ENCODE results near the gene SRP9. TPM values are rescaled to one million over a fixed set of nuclear protein-coding genes. Genes with fewer than 3 reads are reported as not detected.
A peak's percentile ranks its signal among the peaks of the same experiment; 100 is the strongest.

The SRP9 gene
- total and polyA plus RNA-seq, 12 donors, result 144 to 521 (median 293) TPM

GRCh38 chr1:225815526-225816178 is 38.0 kb downstream of the SRP9 start:
- Histone ChIP-seq H3K36me3 (replicated peaks in 1 of 2) (no peaks in the 10 kb centered on the region), H3K4me3 (no peak overlapping the region), H3K27me3 (no peaks in the 10 kb centered on the region), H3K27ac (peak overlapping the region; percentile 94 to 98 (median 97)), H3K9me3 (replicated peaks in 1 of 3) (no peaks in the 10 kb centered on the region), H3K4me1 (replicated peaks in 1 of 2) (peaks cover 88 to 93% of the 10 kb centered on the region in 2 donors)
- WGBS, 4 donors, result 75 to 86% (median 83%) methylated on average over 15 to 17 of the region's 17 CpGs
- DNase-seq, result peak in 2 of 7 donors; percentile 17 to 27
- TF ChIP-seq CTCF (IDR thresholded peaks at IDR 0.05) (no peak), POLR2A (IDR thresholded peaks at IDR 0.05) (no peak)
- intact Hi-C loops (cut with DNase I), result no loop called here

GRCh38 chr1:225816643-225817538 is 39.3 kb downstream of the SRP9 start:
- no peaks in the 10 kb centered on the region for H3K27me3 ChIP-seq
- peak in 5 of 7 donors; percentile 44 to 69 (median 58) for DNase-seq
- no peaks in the 10 kb centered on the region for H3K9me3 ChIP-seq (replicated peaks in 1 of 3)
- intact Hi-C loops (cut with DNase I), result no loop called here
- peaks cover 95 to 96% of the 10 kb centered on the region in 2 donors for H3K4me1 ChIP-seq (replicated peaks in 1 of 2)
- peak overlapping the region; percentile 94 to 98 (median 97) for H3K27ac ChIP-seq
- H3K4me3 ChIP-seq, result peak overlapping the region in 1 of 4 donors; percentile 32
- H3K36me3 ChIP-seq (replicated peaks in 1 of 2), result no peaks in the 10 kb centered on the region
- TF ChIP-seq CTCF (IDR thresholded peaks at IDR 0.05) (no peak), POLR2A (IDR thresholded peaks at IDR 0.05) (no peak)
- WGBS, 4 donors, result 33 to 40% (median 35%) methylated on average over 10 to 17 of the region's 17 CpGs

GRCh38 chr1:225817611-225818061 is 40.0 kb downstream of the SRP9 start:
- H3K36me3 ChIP-seq (replicated peaks in 1 of 2), result no peaks in the 10 kb centered on the region
- peak; percentile 12 to 87 for TF ChIP-seq POLR2A (IDR thresholded peaks at IDR 0.05)
- no peak for TF ChIP-seq CTCF (IDR thresholded peaks at IDR 0.05)
- peak overlapping the region; percentile 94 to 98 (median 97) for H3K27ac ChIP-seq
- DNase-seq, result peak; percentile 90 to 97 (median 96)
- intact Hi-C loops (cut with DNase I), result no loop called here
- H3K4me3 ChIP-seq, result peak overlapping the region in 1 of 4 donors; percentile 32
- 15 to 40% (median 21%) methylated on average over 4 to 8 of the region's 8 CpGs for WGBS, 4 donors
- no peaks in the 10 kb centered on the region for H3K27me3 ChIP-seq
- H3K4me1 ChIP-seq (replicated peaks in 1 of 2), result peaks cover 95 to 96% of the 10 kb centered on the region in 2 donors
- H3K9me3 ChIP-seq (replicated peaks in 1 of 3), result no peaks in the 10 kb centered on the region

GRCh38 chr1:225818229-225818628 is 40.6 kb downstream of the SRP9 start:
- Histone ChIP-seq H3K4me1 (replicated peaks in 1 of 2) (peaks cover 95 to 96% of the 10 kb centered on the region in 2 donors), H3K27ac (peak overlapping the region; percentile 94 to 98 (median 97)), H3K9me3 (replicated peaks in 1 of 3) (no peaks in the 10 kb centered on the region), H3K27me3 (no peaks in the 10 kb centered on the region), H3K4me3 (no peak overlapping the region), H3K36me3 (replicated peaks in 1 of 2) (no peaks in the 10 kb centered on the region)
- 59 to 68% (median 64%) methylated on average over 7 of the region's 7 CpGs for WGBS, 4 donors
- TF ChIP-seq POLR2A (IDR thresholded peaks at IDR 0.05) (peak in 1 of 2 donors; percentile 32), CTCF (IDR thresholded peaks at IDR 0.05) (no peak)
- peak in 4 of 7 donors; percentile 36 to 63 (median 44) for DNase-seq
- intact Hi-C loops (cut with DNase I), result no loop called here
